K562 (cell line): ENCODE results near the gene PIP5K1B. TPM values are rescaled to one million over a fixed set of nuclear protein-coding genes. Genes with fewer than 3 reads are reported as not detected.

Experiments
- ATAC-seq: fragments of 200-7000 bp; cut with Tn5 transposase; 3 replicates; pipeline ENCODE4 v1.9.1; 2020; ENCODE audit warnings: moderate library complexity
- BruUV-seq: library from RNA; stranded (reverse); fragments of 400-500 nt; replicated peaks from 2 replicates; lab custom pipeline; 2021; lab: Mats Ljungman, UMichigan
- CTCF ChIA-PET: fragments of 300-600 bp; formaldehyde crosslinking; extraction: SDS; loops from one replicate; lab custom pipeline; 2021; ENCODE audit warnings: low intra/inter-chr PET ratio; lab: Yijun Ruan, JAX
- POLR2A ChIA-PET: fragments of 300-600, 350-650 bp; sonication (Branson Sonifier 250); formaldehyde crosslinking; extraction: SDS; loops from one replicate; lab custom pipeline; 2021; ENCODE audit warnings: antibody characterized with exemption, inconsistent platforms; lab: Yijun Ruan, JAX
- DNase-seq, 4 experiments: peaks; one replicate each; pipeline versions ENCODE4 v3.0.0 to v3.0.0-alpha.2; 2011 to 2018; ENCODE audit warnings: low spot score in 3 of 4, mixed read lengths in 3 of 4; ENCODE audit errors: extremely low read depth in 1 of 4
- FAIRE-seq: peaks from 2 replicates; lab custom pipeline; 2011; peaks lifted over from hg19 to GRCh38; lab: Jason Lieb, UNC
- H2AFZ ChIP-seq: 2 replicates; pipeline ENCODE4 v1.6.0; 2011; ENCODE audit warnings: low read depth, low read length, control low read depth, inconsistent platforms
- H3K27ac ChIP-seq: fragments of 200-600 bp; 3 replicates; pipeline ENCODE4 v1.8.0; 2011; ENCODE audit warnings: low read depth, mild to moderate bottlenecking, control low read depth, inconsistent platforms, low read length, moderate library complexity, mixed read lengths; ENCODE audit errors: extremely low read depth
- H3K27me3 ChIP-seq, 2 experiments: fragments of 300-600 bp in 1 of 2; 2 replicates in 1 of 2; 3 replicates in 1 of 2; pipeline versions ENCODE4 v1.6.0 to v1.8.0; 2011; ENCODE audit warnings: inconsistent platforms in 2 of 2, low read length in 2 of 2, mild to moderate bottlenecking in 1 of 2, mixed read lengths in 1 of 2, moderate library complexity in 1 of 2; ENCODE audit not compliant: control insufficient read depth in 2 of 2, insufficient read depth in 2 of 2
- H3K36me3 ChIP-seq: fragments of 300-600 bp; 3 replicates; pipeline ENCODE4 v1.8.0; 2011; ENCODE audit warnings: mild to moderate bottlenecking, low read length, inconsistent platforms; ENCODE audit not compliant: control insufficient read depth, insufficient read depth
- H3K4me1 ChIP-seq, 2 experiments: fragments of 200-600 bp in 1 of 2; replicated peaks in 1 of 2; 2 replicates in 1 of 2; 3 replicates in 1 of 2; pipeline versions ENCODE4 v1.5.1 to v1.8.0; 2011; ENCODE audit warnings: inconsistent platforms in 2 of 2, low read length in 2 of 2, mild to moderate bottlenecking in 1 of 2, mixed read lengths in 1 of 2, moderate library complexity in 1 of 2; ENCODE audit not compliant: control insufficient read depth in 2 of 2, insufficient read depth in 2 of 2
- H3K4me2 ChIP-seq: 2 replicates; pipeline ENCODE4 v1.6.1; 2011; ENCODE audit warnings: low read length, control low read depth, inconsistent platforms, mixed read lengths; ENCODE audit not compliant: insufficient read depth
- H3K4me3 ChIP-seq: fragments of 200-600 bp; sonication (generic), shearing (Covaris generic); 2 replicates; pipeline ENCODE4 v1.5.1; 2016; ENCODE audit warnings: control low read depth, inconsistent platforms
- H3K79me2 ChIP-seq: fragments of 200-600 bp; 3 replicates; pipeline ENCODE4 v1.8.0; 2011; ENCODE audit warnings: low read length, inconsistent platforms; ENCODE audit not compliant: control insufficient read depth, insufficient read depth
- H3K9ac ChIP-seq, 2 experiments: 2 replicates each; pipeline versions ENCODE4 v1.6.0 to v1.6.1; 2011; ENCODE audit warnings: low read depth in 2 of 2, low read length in 2 of 2, control low read depth in 1 of 2, inconsistent platforms in 1 of 2, mild to moderate bottlenecking in 1 of 2, mixed read lengths in 1 of 2; ENCODE audit not compliant: insufficient read depth in 1 of 2
- H3K9me1 ChIP-seq: one replicate; pipeline ENCODE4 v1.6.0; 2011; ENCODE audit warnings: inconsistent platforms, mild to moderate bottlenecking, low read length, moderate library complexity; ENCODE audit not compliant: control insufficient read depth, insufficient read depth
- H3K9me3 ChIP-seq: replicated peaks from 2 replicates; pipeline ENCODE4 v1.5.1; 2011; ENCODE audit warnings: low read depth, low read length, inconsistent platforms; ENCODE audit not compliant: control insufficient read depth, insufficient read depth
- H4K20me1 ChIP-seq: replicated peaks from 2 replicates; pipeline ENCODE4 v1.6.1; 2011; ENCODE audit warnings: low read length, inconsistent platforms, mixed read lengths; ENCODE audit not compliant: control insufficient read depth, insufficient read depth
- AFF1 ChIP-seq, 2 experiments: fragments of 450-650 bp; IDR thresholded peaks; 2 replicates each; pipeline ENCODE4 v1.6.1; 2018; ENCODE audit warnings: mild to moderate bottlenecking in 2 of 2, low read depth in 1 of 2; ENCODE audit not compliant: partially characterized antibody in 2 of 2
- ARID1B ChIP-seq: fragments of 450-650 bp; IDR thresholded peaks from 2 replicates; pipeline ENCODE4 v1.6.1; 2016; ENCODE audit warnings: antibody characterized with exemption, mild to moderate bottlenecking, inconsistent platforms
- CREM ChIP-seq: IDR thresholded peaks from 2 replicates; pipeline ENCODE4 v1.6.1; 2014; ENCODE audit warnings: antibody characterized with exemption, low read depth
- E2F1 ChIP-seq: sonication (generic); formaldehyde crosslinking; IDR thresholded peaks from 2 replicates; pipeline ENCODE4 v1.8.1; 2023; ENCODE audit warnings: mild to moderate bottlenecking, missing genetic modification reagents, moderate library complexity
- HMBOX1 ChIP-seq: sonication (generic); IDR thresholded peaks from 2 replicates; pipeline ENCODE4 v1.6.1; 2016
- HMGXB4 ChIP-seq: sonication (generic); formaldehyde crosslinking; IDR thresholded peaks from 2 replicates; pipeline ENCODE4 v1.8.1; 2023; ENCODE audit warnings: mild to moderate bottlenecking, missing genetic modification reagents
- L3MBTL2 ChIP-seq: fragments of 450-650 bp; IDR thresholded peaks from 2 replicates; pipeline ENCODE4 v1.6.1; 2016; ENCODE audit warnings: mild to moderate bottlenecking, moderate library complexity
- NBN ChIP-seq: fragments of 450-650 bp; IDR thresholded peaks from 2 replicates; pipeline ENCODE4 v1.6.1; 2016; ENCODE audit warnings: low read depth, mild to moderate bottlenecking
- RBM17 ChIP-seq: fragments of 200-400 bp; formaldehyde crosslinking; IDR thresholded peaks from 2 replicates; pipeline ENCODE4 v1.6.1; 2017; ENCODE audit warnings: low read depth, mild to moderate bottlenecking, low read length, borderline replicate concordance
- SETDB1 ChIP-seq: IDR thresholded peaks from one replicate; pipeline ENCODE4 v1.6.1; 2012; ENCODE audit warnings: low read length, control low read depth, inconsistent platforms
- TEAD4 ChIP-seq, 2 experiments: sonication (generic) in 1 of 2; formaldehyde crosslinking in 1 of 2; IDR thresholded peaks; 2 replicates each; pipeline versions ENCODE4 v1.6.1 to v1.8.0; 2012 to 2022; ENCODE audit warnings: borderline replicate concordance in 1 of 2, inconsistent platforms in 1 of 2, low read length in 1 of 2, mild to moderate bottlenecking in 1 of 2, missing genetic modification reagents in 1 of 2
- ZNF175 ChIP-seq: fragments of 200-800 bp; sonication (Bioruptor generic); IDR thresholded peaks from 2 replicates; pipeline ENCODE4 v1.6.1; 2016; ENCODE audit warnings: low read depth, mild to moderate bottlenecking, missing genetic modification characterization, missing compliant biosample characterization
- WGBS: fragments of 100-300 bp; shearing (Covaris generic); methylation state at CpG from one replicate; pipeline ENCODE4 v1.1.6; 2016; ENCODE audit warnings: low coverage, mixed read lengths; ENCODE audit not compliant: insufficient coverage; ENCODE audit errors: missing lambda C conversion rate; 5-methylcytosine and 5-hydroxymethylcytosine counted together
- in situ Hi-C: fragments of 300-500 bp; cut with MboI; formaldehyde crosslinking; loops from 4 replicates; pipeline ENCODE4 v1.15.0; 2018; ENCODE audit warnings: inconsistent platforms, mixed read lengths
- intact Hi-C: fragments of 100-400 bp; cut with micrococcal nuclease; formaldehyde crosslinking; loops from 2 replicates; pipeline ENCODE4 v1.14.2; 2022
- polyA plus RNA-seq, 8 experiments: library from polyadenylated mRNA; depleted of rRNA in 4 of 8; stranded (reverse) in 5 of 8; unstranded in 3 of 8; fragments of >200 nt; fragmentation: Nextera tagmentation in 2 of 8; fragmentation: Illumina TruSeq in 1 of 8; extraction: Ambion mirVana in 2 of 8; extraction: Trizol in 1 of 8; gene quantifications; 2 replicates each; pipeline versions ENCODE4 v1.2.1 to v1.2.3, GENCODE V29; 2011 to 2014; ENCODE audit warnings: inconsistent platforms in 1 of 8, missing spikeins in 1 of 8
- total RNA-seq, 7 experiments: library from RNA; depleted of rRNA in 6 of 7; stranded (reverse); fragments of >200 nt in 6 of 7; fragmentation: Illumina TruSeq in 2 of 7; extraction: Trizol in 2 of 7; gene quantifications; 2 replicates each; pipeline versions ENCODE4 v1.2.1 to v1.2.3, GENCODE V29; 2011 to 2021; ENCODE audit warnings: low replicate concordance in 1 of 7

The PIP5K1B gene
- total and polyA plus RNA-seq, 9 of the 15 experiments (the other 6 are each of a cell fraction or from before 2014, with no cell fraction given): 3.1 to 12.9 (median 7.4) TPM

GRCh38 chr9:68775003-68775730 is 70.1 kb downstream of the PIP5K1B start:
- no peaks in the 10 kb centered on the region for H3K36me3 ChIP-seq
- no peak overlapping the region; the same call in 1 of the 2 replicates for H3K4me2 ChIP-seq
- WGBS: 16% methylated on average over 5 of the region's 5 CpGs
- H3K4me3 ChIP-seq: no peak overlapping the region
- H3K9me1 ChIP-seq: no peaks in the 10 kb centered on the region
- H3K79me2 ChIP-seq: peaks cover 42% of the 10 kb centered on the region
- H2AFZ ChIP-seq: no peak overlapping the region
- no peaks in the 10 kb centered on the region; the same call in 1 of the 2 replicates for H4K20me1 ChIP-seq
- FAIRE-seq (no peak), ATAC-seq (peak; percentile 13), DNase-seq (peak in 1 of 4 experiments; percentile 25)
- no peak overlapping the region for H3K9ac ChIP-seq
- intact Hi-C loops (loop anchor here (5.0 kb wide), 3 partner anchors 33 to 247 kb away; partner anchors contain the start of gene PIP5K1B), in situ Hi-C loops (loop anchor here (5.0 kb wide), 1 partner anchor 73 kb away; no protein-coding TSS in a partner anchor)
- BruUV-seq: no TSS peak
- H3K4me1 ChIP-seq: peaks cover 4 to 32% of the 10 kb centered on the region in 2 experiments; a peak in 4 of 5 replicates
- no peak overlapping the region; the same call in 2 of the 3 replicates for H3K27ac ChIP-seq
- CTCF ChIA-PET: no interaction called here
- POLR2A ChIA-PET: no interaction called here
- no peaks in the 10 kb centered on the region for H3K27me3 ChIP-seq
- H3K9me3 ChIP-seq: no peaks in the 10 kb centered on the region
- TF ChIP-seq HMBOX1 (peak; percentile 74), NBN (peak; percentile 76; the same call in 1 of the 2 replicates), SETDB1 (no peak), AFF1 (IDR thresholded peaks at IDR 0.05; ENCODE audit: low read depth in 1 of 2, partially characterized antibody in 2 of 2) (peak in 1 of 2 experiments; percentile 72), TEAD4 (IDR thresholded peaks at IDR 0.05; ENCODE audit: low read length) (peak; percentile 18; the same call in 1 of the 2 replicates), TEAD4 (CRISPR knock-in tag; IDR thresholded peaks at IDR 0.05; ENCODE audit: borderline replicate concordance) (no peak), RBM17 (no peak), HMGXB4 (CRISPR knock-in tag) (no peak), CREM (0 out of 2 replicates have a peak, but pooled peaks have one; percentile 13), L3MBTL2 (no peak), ZNF175 (CRISPR knock-in tag) (peak; percentile 12; the same call in 1 of the 2 replicates), ARID1B (peak; percentile 69; the same call in 1 of the 2 replicates), E2F1 (no peak)
